HG03378 (cell line): ENCODE data around the gene BLTP3B.
"Not testable (repeated sequence)": the region's sequence is repeated elsewhere in the genome, so short reads cannot be mapped to it uniquely, and the experiment has no call there.

Source experiments
- ATAC-seq: cut with Tn5 transposase; IDR thresholded peaks from one replicate; pipeline ENCODE4 v1.9.1; 2021; ENCODE audit warnings: mild to moderate bottlenecking, moderate library complexity; ENCODE audit not compliant: unreplicated experiment

BLTP3B gene

DNA sequence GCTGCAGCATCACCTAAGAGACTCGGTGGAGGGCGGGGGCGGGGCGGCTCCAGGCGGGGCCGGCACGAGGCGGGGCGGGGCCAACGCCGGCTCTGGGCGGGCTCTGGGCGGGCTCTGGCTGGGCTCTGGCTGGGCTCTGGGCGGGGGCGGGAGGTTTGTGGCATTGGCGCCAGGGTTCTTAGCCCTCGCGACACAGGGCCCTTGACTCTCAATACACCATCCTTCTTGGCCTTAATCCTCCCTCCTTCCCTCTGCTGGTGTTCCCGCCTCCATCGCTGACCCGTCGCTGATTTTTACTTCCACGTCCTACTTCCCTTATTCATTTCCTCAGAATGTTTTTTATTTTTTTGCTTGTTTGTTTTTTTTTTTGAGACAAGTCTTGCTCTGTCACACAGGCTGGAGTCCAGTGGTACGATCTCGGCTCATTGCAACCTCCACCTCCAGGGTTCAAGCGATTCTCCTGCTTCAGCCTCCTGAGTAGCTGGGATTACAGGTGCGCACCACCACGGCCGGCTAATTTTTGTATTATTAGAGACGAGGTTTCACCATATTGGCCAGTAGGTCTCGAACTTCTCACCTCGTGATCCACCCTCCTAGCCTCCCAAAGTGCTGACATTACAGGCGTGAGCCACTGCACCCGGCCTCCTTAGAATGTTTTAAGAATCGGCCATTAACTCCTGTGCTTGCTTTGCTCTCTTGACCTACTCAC is at the start of gene BLTP3B:
BLTP3B (minus strand) TSS at position 24 of the 709 bp plus-strand sequence. CDS start 239 bp downstream, outside the sequence.
- ATAC-seq: peak; percentile 39

DNA sequence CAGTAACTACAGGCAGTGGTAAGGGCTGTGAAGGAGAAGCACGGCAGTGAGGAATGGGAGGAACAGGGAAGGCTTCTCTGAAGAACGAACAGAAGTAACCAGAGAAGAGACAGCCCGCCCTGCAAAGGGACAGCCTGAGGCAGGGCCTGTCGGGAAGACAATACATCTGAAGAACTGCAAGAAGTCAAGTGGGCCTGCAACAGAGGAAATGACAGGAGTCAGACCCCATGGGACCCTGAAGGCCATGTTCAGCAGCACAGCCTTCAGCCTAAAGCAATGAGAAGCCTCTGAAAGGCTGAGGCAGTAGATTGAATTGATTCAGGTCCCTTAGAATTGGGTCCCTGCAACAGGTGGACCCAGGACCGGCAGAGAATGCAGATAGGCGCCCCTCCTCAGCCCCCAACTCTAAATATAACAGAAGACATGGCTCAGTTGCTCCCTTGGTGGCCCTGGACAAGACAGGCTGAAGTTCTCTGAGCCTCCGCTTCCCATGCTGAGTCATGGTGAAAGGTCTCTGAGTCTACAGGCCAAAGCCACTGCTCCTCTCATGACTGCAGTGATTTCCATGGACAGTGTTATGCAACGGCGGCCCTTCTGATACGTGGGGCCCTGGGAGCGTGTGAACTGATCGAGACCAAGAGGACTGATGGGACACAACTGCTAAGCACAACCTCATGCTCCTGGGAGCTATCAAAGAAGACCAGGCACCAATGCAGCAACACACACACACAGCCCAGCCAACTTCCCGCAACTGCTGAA is 47.1 kb upstream of the BLTP3B start:
- no peak for ATAC-seq

GRCh38 chr12:100188888-100189635 is 46.4 kb upstream of the BLTP3B start:
- ATAC-seq: not testable (repeated sequence)

DNA sequence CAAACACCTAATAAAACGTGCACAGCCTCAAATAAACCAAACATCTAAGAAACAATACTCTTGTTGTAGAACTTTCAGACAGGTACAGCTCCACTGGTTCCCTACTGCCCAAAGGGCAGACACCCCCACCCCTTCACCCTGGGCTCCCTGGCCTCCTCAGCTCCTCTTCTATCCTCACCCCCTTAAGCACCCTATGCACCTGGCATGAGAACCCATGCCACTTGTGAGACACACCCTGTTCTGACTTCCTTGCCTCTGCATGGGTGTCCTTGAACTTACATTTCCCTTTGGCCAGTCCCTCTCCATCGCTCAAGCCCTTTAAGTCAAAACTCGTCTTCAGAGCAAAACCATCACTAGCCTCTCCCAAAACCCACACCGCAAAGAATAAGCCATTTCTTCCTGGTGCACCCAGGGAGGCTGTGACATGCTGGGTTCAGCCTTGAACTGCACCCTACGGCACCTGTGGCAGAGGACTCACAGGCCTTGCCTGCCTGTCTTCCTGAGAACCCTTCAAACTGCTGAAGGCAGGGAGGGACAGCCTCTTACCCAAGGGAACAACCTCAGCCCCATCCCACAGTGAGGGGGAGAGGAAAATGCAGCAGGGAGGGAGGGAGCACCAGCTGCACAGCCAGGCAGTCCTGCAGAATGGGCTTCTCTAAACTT is 45.3 kb upstream of the BLTP3B start:
- no peak for ATAC-seq

DNA sequence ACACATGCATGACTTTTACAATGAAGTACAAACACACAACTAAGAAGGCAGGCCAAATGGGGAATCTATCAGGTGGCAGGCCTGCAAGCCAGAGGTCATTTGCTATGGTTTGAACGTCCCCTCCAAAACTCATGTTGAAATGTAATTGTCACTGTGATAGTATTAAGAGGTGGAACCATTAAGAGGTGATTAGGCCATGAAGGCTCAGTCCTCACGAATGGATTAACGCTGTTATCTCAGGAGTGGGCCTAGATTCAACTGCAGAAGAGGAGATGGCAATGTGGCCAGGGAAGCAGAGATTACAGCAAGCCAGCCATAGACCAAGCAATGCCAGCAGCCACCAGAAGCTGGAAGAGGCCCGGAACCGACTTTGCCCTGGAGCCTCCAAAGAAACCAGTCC is 44.4 kb upstream of the BLTP3B start:
- ATAC-seq: no peak

DNA sequence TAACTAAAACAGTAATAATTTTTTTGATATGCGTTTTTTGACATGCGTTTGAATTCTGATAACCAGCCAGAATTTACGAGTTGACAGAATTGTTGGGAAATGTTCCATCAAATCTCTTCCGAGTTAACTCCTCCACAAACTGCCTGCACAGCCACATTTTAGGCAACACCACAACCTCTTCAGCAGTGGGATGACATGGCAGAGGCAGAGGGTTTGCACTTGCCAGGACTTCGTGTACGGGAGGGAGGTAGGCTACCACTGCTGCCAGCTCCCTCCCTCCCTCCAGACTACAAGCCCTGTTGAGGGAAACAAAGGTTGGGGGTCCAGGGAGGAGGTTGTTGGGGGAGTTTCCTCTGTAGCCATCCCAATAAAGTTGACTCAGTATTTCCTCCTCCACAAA is 43.4 kb upstream of the BLTP3B start:
- ATAC-seq: no peak

GRCh38 chr12:100185361-100185894 is 42.8 kb upstream of the BLTP3B start:
- ATAC-seq: peak; percentile 79

DNA sequence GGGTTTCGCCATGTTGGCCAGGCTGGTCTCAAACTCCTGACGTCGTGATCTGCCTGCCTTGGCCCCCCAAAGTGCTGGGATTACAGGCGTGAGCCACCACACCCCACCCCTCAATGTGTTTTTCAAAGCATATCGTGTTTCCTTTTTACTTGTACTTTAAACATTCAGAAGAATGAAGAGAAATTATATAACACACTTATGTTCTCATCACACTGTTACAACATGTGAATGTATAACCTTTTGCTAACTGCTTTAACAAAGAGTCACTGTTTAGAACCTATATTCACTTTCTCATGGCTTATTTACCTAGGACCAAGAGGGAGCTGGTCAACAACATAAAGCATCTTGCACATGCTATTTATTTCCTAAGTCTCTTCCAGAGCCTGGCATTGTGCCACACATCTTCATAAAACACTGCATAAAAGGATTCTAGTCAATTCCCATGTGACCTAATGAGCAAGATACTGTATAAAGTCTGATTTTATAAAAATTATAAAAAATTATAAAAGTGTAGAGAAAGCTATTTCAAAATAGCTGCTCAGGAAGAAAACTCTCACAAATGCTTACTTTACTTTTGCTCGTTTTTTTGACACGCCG is 42.0 kb upstream of the BLTP3B start:
- ATAC-seq: no peak

DNA sequence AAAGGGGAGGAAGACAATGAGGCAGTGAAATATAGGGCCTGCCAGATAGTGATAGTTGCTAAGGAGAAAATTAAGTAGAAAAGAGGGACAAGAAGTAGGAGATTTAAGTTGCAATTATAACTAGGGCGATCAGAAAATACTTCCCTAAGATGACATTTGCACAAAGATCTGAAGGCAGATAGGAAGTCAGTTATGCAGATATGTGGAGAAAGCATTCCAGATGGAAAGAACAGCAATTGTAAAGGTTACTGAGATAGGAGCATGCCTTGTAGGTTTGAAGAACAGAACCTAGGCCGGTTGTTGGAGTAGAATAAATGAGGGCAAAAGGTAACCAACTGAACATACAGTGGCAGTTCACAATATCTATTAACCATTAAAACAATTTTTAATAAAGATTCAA is 36.6 kb upstream of the BLTP3B start:
- no peak for ATAC-seq

DNA sequence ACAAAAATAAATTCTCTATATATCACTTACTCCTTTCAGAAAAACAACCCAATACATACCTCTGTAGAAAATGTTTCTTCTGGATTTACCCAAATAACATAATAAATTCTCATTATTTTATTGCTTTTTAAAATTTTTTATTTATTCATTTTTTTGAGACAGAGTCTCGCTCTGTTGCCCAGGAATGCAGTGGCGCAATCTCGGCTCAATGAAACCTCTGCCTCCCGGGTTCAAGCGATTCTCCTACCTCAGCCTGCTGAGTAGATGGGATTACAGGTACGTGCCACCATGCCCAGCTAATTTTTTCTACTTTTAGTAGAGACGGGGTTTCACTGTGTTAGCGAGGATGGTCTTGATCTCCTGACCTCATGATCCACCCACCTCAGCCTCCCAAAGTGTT is 33.8 kb upstream of the BLTP3B start:
- not testable (repeated sequence) for ATAC-seq

- ATAC-seq: no peak
Observed at GRCh38 chr12:100174495-100174894, 31.8 kb upstream of the BLTP3B start.

- no peak for ATAC-seq
Observed at GRCh38 chr12:100173111-100173510, 30.4 kb upstream of the BLTP3B start.

- no peak for ATAC-seq
Observed at GRCh38 chr12:100171248-100171647, 28.6 kb upstream of the BLTP3B start.

GRCh38 chr12:100170313-100170858 is 27.7 kb upstream of the BLTP3B start:
- no peak for ATAC-seq

DNA sequence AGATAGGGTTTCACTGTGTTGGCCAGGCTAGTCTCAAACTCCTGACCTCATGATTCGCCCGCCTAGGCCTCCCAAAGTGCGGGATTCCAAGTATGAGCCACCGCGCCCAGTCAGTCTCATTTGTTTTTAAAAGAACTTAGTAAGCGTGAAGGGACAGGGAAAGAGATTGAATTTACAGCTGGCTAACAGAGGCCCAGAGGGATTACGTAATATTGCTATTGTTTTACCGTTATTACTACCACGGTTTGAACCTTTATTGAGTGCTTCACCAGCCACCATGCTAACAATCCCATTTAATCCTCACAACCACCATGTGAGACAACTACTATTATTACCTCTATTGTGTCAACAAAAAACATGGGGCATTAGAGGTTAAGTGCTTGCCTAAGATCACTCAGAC is 26.7 kb upstream of the BLTP3B start:
- no peak for ATAC-seq

DNA sequence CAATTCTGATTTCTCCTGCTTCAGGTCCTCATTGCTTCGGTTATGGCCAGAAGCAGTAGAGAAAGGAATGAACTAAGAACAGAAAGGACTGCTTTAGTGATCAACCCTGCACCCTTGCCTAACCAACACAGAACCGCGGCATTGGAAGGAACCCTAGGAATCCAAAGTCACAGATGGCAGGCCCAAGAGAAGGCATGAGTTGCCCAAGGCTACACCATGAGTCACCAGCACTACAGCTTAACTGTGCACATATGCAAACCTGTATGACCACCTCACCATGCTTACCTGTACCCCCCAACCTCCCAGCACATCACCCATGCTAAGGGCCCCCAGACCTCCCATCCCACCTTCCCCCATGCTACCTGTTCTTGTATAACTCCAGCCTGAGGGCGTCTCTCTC is 25.9 kb upstream of the BLTP3B start:
- ATAC-seq: no peak

- ATAC-seq: no peak
Observed at GRCh38 chr12:100166232-100166631, 23.6 kb upstream of the BLTP3B start.

DNA sequence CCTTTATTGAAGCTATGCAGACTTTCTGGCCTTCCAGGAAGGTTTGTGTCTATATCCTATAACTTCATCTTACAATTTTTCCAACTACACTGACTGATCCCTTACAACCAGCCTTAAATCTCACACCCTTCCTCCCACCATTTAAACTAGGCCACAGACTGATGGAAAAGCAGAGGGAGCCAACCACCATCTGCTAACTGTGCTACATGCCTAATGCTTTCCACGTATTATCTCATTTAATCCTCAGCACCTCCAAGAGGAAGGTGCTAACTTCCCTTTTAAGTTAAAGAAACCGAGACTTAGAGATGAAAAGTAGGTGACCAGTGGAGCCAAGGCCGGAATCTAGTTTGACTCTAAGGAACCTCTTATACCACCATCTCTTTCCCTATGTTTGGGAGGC is 22.7 kb upstream of the BLTP3B start:
- ATAC-seq: no peak

- peak; percentile 21 for ATAC-seq
Observed at GRCh38 chr12:100164153-100164704, 21.6 kb upstream of the BLTP3B start.
